GM12864 (cell line): Measurements from ENCODE around the gene FBP2.
"Not testable (repeated sequence)": the region's sequence is repeated elsewhere in the genome, so short reads cannot be mapped to it uniquely, and the experiment has no call there.

Experiments
- DNase-seq: peaks from one replicate; pipeline ENCODE4 v3.0.0-alpha.2; 2011; ENCODE audit warnings: low read depth
- H3K4me3 ChIP-seq: 2 replicates; pipeline ENCODE4 v1.5.1; 2011; ENCODE audit warnings: mild to moderate bottlenecking, low read depth, low read length, control low read depth
- CTCF ChIP-seq: IDR thresholded peaks from 2 replicates; pipeline ENCODE4 v1.5.1; 2011; ENCODE audit warnings: low read depth, mild to moderate bottlenecking, moderate library complexity, low read length, control low read depth, inconsistent platforms; ENCODE audit errors: missing control alignments

FBP2 gene

GRCh38 chr9:94553029-94553938, 40.3 kb downstream of the FBP2 start:
- TF ChIP-seq CTCF: no peak
- no peak for DNase-seq
- no peak overlapping the region for H3K4me3 ChIP-seq

DNA sequence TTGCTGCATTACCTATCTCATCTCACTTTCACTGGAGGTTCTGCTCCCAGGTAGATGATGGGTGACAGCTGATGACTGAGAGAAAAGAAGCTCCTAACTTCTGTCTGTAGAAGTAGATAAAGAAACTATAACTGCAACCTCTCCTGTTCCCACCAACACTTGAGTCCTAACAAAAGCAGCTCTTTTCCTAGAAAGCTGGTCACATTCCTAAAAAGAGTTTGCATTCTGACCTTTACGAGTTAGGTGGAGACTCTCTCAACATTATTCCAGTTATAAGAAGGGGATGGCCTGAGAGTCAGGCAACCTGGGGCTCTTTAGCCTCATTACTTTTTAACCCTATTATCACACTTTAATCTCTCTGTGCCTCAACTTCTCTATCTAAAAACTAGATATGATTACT, 47.7 kb downstream of the FBP2 start:
- no peak overlapping the region for H3K4me3 ChIP-seq
- TF ChIP-seq CTCF: no peak
- no peak for DNase-seq

DNA sequence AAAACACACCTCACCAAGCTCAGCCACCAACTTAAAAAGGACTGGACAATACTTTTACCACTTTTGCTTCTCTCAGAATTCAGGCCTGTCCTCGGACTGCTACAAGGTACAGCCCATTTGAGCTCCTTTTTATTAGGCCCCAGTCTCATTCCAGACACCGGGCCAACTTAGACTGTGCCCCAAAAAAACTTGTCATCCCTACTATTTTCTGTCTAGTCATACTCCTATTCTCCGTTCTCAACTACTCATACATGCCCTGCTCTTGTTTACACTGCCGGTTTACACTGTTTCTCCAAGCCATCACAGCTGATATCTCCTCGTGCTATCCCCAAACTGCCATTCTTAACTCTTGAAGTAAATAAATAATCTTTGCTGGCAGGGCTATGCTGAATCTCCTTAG, 49.3 kb downstream of the FBP2 start:
- H3K4me3 ChIP-seq, DNase-seq: not testable (repeated sequence)

DNA sequence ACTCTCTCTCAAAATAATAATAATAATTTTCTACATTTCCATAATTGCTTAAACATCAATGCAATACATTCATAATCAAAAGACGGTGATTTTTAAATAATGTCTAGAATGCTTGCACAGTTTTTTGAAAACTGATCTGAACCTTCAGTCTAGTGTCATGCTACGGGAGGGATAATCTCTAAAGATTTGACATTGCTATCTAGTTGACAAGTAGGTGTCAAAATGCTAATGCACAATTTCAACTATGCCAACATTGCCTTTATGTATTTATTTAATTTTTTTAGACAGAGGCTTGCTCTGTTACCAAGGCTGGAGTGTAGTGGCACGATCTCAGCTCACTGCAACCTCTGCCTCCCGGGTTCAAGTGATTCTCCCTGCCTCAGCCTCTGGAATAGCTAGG, 54.7 kb downstream of the FBP2 start:
- no peak for TF ChIP-seq CTCF

DNA sequence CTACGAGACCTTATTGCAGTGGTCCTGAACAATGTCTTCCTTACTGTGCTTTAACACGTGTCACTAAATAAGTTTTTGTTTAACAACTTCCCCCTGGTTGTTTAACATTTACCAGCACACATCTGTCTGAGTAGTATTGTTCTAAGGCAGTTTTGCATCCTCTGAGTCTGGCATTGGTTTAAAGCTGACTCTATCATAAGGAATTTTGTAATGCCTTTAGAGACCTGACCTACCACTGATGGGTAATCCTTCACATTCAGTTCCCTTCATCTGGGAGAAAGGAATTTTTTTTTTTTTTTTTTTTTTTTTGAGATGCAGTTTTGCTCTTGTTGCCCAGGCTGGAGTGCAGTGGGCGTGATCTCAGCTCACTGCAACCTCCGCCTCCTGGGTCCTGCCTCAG, 58.7 kb downstream of the FBP2 start:
- TF ChIP-seq CTCF: no peak
- no peak for DNase-seq
- H3K4me3 ChIP-seq: no peak overlapping the region

More for the DNA sequence above, 54.7 kb downstream of the FBP2 start:
- no peak for DNase-seq
- no peak overlapping the region for H3K4me3 ChIP-seq

DNA sequence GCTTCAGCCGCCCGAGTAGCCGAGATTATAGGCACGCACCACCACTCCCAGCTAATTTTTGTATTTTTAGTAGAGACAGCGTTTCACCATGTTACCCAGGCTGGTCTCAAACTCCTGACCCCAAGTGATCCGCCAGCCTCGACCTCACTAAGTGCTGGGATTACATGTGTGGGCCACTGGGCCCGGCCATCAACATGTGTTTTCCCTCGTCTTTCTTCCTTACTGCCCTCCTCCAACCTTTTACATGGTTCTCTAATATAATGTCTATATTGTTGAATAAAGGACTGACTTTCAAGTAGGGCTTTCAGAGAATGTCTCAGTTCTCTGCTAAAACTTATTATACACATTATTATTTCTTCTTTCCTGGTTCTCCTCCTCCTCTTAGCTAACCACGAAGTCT, 60.0 kb downstream of the FBP2 start:
- TF ChIP-seq CTCF: no peak

GRCh38 chr9:94533155-94533554, 60.5 kb downstream of the FBP2 start:
- H3K4me3 ChIP-seq: no peak overlapping the region
- no peak for DNase-seq
- TF ChIP-seq CTCF: no peak

More for the DNA sequence above, 60.0 kb downstream of the FBP2 start:
- no peak overlapping the region for H3K4me3 ChIP-seq
- no peak for DNase-seq
